AG04449 (cell line): ENCODE results near the gene MTX2.

ENCODE experiments used
- CTCF ChIA-PET: fragments of 350-600 bp; formaldehyde crosslinking; extraction: SDS; loops from one replicate; lab custom pipeline; 2021; ENCODE audit warnings: antibody characterized with exemption; lab: Yijun Ruan, JAX
- POLR2A ChIA-PET: fragments of 400-600, 350-600 bp; formaldehyde crosslinking; extraction: SDS; loops from one replicate; lab custom pipeline; 2020; ENCODE audit warnings: antibody characterized with exemption, inconsistent platforms; lab: Yijun Ruan, JAX
- DNase-seq: peaks from one replicate; pipeline ENCODE4 v3.0.0-alpha.2; 2010; ENCODE audit warnings: low read depth, low spot score
- H3K4me3 ChIP-seq: 2 replicates; pipeline ENCODE4 v1.5.1; 2011; ENCODE audit warnings: low read depth, mild to moderate bottlenecking, control low read depth, low read length
- TF ChIP-seq, protein P1 (sequence below): IDR thresholded peaks from one replicate; pipeline ENCODE4 v1.5.1; 2011; ENCODE audit warnings: mild to moderate bottlenecking, moderate library complexity, low read length, control low read depth, inconsistent platforms; ENCODE audit not compliant: insufficient read depth; ENCODE audit errors: missing control alignments

Gene MTX2

DNA sequence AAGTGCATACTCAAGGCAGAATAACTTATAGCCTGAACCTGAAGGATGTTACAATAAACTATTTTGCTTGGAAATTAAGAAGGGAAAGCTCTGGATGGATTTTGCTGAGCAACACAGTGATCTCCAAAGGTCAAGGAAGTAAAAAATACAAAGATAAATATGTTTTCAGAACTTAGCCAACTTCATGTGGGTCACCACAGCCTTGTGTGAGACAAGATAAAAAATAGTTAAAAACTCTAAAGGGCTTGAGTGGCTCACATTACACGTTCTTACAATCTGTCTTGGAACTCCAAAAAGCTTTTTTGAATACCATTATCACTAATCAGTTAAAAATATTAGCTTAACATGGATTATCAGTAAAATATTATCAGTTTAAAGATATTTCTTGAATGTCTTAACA, 28.9 kb upstream of the MTX2 start:
- POLR2A ChIA-PET, result no interaction called here
- TF ChIP-seq, protein P1, sequence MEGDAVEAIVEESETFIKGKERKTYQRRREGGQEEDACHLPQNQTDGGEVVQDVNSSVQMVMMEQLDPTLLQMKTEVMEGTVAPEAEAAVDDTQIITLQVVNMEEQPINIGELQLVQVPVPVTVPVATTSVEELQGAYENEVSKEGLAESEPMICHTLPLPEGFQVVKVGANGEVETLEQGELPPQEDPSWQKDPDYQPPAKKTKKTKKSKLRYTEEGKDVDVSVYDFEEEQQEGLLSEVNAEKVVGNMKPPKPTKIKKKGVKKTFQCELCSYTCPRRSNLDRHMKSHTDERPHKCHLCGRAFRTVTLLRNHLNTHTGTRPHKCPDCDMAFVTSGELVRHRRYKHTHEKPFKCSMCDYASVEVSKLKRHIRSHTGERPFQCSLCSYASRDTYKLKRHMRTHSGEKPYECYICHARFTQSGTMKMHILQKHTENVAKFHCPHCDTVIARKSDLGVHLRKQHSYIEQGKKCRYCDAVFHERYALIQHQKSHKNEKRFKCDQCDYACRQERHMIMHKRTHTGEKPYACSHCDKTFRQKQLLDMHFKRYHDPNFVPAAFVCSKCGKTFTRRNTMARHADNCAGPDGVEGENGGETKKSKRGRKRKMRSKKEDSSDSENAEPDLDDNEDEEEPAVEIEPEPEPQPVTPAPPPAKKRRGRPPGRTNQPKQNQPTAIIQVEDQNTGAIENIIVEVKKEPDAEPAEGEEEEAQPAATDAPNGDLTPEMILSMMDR, result no peak
- no peak overlapping the region for H3K4me3 ChIP-seq
- no peak for DNase-seq
- CTCF ChIA-PET, result interaction anchor here (1.0 kb wide), 1 partner anchor 9 kb away, joined by 3 read pairs; no protein-coding TSS in a partner anchor

DNA sequence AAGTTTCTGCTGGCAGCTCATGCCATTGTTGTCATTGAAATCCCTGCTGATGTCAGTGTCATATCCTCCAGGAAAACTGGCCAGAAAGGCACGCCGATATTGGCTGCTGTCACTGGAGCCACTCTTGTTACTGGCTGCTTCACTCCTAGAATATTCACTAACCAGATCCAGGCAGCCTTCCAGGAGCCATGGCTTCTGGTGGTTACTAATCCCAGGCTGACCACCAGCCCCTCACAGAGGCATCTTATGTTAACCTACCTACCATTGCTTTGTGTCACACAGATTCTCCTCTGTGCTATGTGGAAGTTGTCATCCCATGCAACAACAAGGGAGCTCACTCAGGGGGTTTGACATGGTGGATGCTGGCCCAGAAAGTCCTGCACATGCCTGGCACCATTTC, 27.0 kb upstream of the MTX2 start:
- no peak for DNase-seq
- no peak overlapping the region for H3K4me3 ChIP-seq
- CTCF ChIA-PET, result no interaction called here
- TF ChIP-seq, protein P1, result no peak
- POLR2A ChIA-PET, result no interaction called here

DNA sequence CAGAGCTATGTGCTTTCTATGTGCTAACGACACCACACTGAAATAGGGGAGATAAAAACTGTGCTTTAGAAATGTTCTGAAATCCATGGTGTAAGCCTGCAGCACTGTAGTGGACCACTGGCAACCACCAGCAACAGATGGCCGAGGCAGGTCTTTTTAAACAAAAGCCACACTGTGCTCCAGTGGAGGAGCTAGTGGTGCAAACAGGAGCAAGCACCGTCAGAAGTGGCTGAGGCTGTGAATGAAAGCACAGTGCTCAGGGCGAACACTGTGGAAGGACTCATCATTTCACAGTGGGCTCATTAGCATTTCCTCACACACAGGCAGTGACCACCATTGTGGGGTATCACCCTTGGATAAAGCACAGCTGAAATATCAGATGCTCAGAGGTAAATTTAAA, 22.9 kb upstream of the MTX2 start:
- no peak for DNase-seq
- TF ChIP-seq, protein P1, result no peak
- CTCF ChIA-PET, result interaction anchor here (1.6 kb wide), 1 partner anchor 11 kb away, joined by 5 read pairs; no protein-coding TSS in a partner anchor
- POLR2A ChIA-PET, result no interaction called here
- no peak overlapping the region for H3K4me3 ChIP-seq

DNA sequence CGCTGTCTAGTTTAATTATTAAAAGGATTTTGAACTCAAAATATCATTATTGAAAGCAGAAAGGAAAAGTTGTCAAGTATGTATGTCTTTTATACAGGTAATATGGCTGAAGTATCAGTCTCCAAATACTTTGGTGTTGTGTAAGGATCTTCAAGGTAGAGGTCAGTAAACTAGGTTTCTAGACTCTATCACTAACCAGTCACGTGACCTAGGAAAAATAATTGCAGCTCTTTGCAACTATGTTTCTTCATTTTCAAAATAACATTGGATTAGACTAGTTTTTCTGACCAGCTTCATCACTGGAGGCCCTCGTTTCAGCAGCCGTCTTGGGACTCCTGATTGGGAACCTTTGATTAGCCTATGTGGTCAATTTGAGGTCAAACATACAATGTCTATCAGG, 21.4 kb upstream of the MTX2 start:
- TF ChIP-seq, protein P1, result no peak
- ChIA-PET CTCF (interaction anchor here (1.0 to 1.6 kb wide), 3 partner anchors 13 to 20 kb away, joined by 3 to 5 read pairs (median 4); no protein-coding TSS in a partner anchor), POLR2A (no interaction called here)
- no peak overlapping the region for H3K4me3 ChIP-seq
- no peak for DNase-seq

DNA sequence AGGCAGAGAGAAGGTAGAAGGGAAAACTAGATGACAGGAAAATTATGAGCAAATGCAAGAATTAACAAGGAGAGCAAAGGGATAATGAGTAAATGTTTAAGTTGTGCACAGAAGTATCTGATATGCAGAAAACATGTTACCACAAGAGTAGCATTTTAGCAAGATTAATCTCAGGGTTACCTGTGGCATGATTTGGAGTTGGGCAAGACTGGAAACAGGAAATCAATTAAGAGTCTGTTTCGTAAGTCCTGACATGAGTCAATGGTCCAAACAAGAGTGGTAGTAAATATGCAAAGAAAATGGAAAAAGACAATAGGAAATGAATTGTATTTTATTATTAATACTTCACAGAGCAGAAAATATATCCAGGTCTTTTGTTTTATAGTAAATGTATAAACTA, 17.3 kb upstream of the MTX2 start:
- TF ChIP-seq, protein P1, result no peak
- DNase-seq, result no peak
- CTCF ChIA-PET, result no interaction called here

DNA sequence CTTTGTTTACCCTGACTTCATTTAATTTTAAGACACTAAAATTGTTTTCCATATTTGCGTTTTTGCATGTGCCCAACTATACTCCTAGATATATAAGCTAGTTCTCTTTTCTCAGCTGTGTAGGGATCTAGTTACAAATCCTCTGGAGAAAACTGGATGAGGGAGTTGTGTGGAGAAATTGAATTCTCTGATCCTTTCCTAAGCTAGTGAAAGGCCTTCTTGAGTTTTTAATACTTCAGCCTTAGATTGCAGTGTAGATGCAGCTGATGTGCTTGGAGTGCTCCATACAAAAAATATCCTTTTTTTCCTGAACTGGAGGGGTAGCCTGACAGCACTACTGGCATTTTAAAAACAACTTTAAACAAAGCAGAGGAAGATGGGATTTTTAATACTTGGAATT, 8.6 kb upstream of the MTX2 start:
- CTCF ChIA-PET, result no interaction called here
- POLR2A ChIA-PET, result no interaction called here

More for the DNA sequence above, 17.3 kb upstream of the MTX2 start:
- H3K4me3 ChIP-seq, result no peak overlapping the region
- POLR2A ChIA-PET, result interaction anchor here (0.6 kb wide), 1 partner anchor 391 kb away, joined by 3 read pairs; no protein-coding TSS in a partner anchor

More for the DNA sequence above, 8.6 kb upstream of the MTX2 start:
- no peak for DNase-seq
- H3K4me3 ChIP-seq, result no peak overlapping the region
- TF ChIP-seq, protein P1, result no peak
